ENCODE results near the gene ATRAID.

Gene ATRAID

DNA sequence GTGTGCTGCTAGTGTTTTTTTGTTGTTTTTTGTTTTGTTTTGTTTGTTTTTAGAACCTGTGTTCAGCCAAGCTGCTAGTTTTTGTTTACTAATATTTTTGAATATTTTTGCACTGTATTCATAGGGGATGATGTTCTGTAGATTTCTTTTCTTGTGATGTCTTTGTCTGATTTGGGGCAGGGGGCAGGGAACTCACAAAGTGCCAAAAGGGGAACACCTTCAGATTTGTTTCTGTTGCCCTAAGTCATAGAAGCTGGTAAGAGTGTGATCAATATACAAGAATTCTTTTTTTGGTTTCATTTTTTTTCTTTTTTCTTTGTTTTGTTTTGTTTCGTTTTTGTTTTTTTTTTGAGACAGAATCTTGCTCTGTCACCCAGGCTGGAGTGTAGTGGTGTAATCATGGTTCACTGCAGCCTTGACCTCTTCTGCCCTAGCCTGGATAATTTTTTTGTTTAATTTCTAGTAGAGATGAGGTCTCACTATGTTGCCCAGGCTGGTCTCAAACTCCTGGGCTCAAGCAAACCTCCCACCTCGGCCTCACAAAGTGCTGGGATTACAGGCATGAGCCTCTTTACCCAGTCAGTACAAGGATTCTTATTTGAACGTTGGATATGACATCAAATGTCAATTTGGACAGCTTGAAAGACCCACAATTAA lies 32.4 kb upstream of the ATRAID start:
- no peak overlapping the region for H3K4me3 ChIP-seq (replicated peaks; ENCODE audit: insufficient read depth, low read length)
- DNase-seq (ENCODE audit: low read depth in 1 of 2, low spot score in 1 of 2) = no peak
- TF ChIP-seq POLR2AphosphoS5 (IDR thresholded peaks at IDR 0.05; ENCODE audit: low read depth) = no peak
- TF ChIP-seq, protein P1, sequence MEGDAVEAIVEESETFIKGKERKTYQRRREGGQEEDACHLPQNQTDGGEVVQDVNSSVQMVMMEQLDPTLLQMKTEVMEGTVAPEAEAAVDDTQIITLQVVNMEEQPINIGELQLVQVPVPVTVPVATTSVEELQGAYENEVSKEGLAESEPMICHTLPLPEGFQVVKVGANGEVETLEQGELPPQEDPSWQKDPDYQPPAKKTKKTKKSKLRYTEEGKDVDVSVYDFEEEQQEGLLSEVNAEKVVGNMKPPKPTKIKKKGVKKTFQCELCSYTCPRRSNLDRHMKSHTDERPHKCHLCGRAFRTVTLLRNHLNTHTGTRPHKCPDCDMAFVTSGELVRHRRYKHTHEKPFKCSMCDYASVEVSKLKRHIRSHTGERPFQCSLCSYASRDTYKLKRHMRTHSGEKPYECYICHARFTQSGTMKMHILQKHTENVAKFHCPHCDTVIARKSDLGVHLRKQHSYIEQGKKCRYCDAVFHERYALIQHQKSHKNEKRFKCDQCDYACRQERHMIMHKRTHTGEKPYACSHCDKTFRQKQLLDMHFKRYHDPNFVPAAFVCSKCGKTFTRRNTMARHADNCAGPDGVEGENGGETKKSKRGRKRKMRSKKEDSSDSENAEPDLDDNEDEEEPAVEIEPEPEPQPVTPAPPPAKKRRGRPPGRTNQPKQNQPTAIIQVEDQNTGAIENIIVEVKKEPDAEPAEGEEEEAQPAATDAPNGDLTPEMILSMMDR (IDR thresholded peaks at IDR 0.05; ENCODE audit: insufficient read depth, low read length) = no peak
- H3K27me3 ChIP-seq (ENCODE audit: insufficient read depth, poor library complexity, severe bottlenecking) = no peaks in the 10 kb centered on the region
- no peak overlapping the region for H3K27ac ChIP-seq (replicated peaks)

DNA sequence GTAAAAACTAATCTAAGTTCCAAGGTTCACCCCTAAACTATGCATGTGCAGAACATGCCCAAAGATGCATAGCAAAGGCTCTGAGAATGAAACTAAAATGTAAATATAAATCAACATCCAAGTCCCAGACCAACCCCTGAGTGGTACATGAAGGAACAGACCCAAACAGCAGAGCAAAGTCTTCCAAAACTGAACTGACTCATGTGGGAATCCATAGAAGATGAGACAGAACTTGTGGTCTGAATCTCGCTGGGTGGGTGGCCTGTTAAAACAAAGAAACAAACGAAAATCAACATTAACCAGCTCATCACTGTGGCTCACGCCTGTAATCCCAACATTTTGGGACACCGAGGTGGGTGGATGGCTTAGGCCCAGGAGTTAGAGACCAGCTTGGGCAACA lies 29.5 kb upstream of the ATRAID start:
- H3K27me3 ChIP-seq (ENCODE audit: insufficient read depth, poor library complexity, severe bottlenecking) = no peaks in the 10 kb centered on the region
- DNase-seq (ENCODE audit: low read depth in 1 of 2, low spot score in 1 of 2) = no peak
- TF ChIP-seq GABPA (IDR thresholded peaks at IDR 0.05; ENCODE audit: low read depth) (no peak), SPI1 (IDR thresholded peaks at IDR 0.05; ENCODE audit: borderline replicate concordance, low read depth) (no peak), POLR2AphosphoS5 (IDR thresholded peaks at IDR 0.05; ENCODE audit: low read depth) (no peak)
- TF ChIP-seq, protein P2, sequence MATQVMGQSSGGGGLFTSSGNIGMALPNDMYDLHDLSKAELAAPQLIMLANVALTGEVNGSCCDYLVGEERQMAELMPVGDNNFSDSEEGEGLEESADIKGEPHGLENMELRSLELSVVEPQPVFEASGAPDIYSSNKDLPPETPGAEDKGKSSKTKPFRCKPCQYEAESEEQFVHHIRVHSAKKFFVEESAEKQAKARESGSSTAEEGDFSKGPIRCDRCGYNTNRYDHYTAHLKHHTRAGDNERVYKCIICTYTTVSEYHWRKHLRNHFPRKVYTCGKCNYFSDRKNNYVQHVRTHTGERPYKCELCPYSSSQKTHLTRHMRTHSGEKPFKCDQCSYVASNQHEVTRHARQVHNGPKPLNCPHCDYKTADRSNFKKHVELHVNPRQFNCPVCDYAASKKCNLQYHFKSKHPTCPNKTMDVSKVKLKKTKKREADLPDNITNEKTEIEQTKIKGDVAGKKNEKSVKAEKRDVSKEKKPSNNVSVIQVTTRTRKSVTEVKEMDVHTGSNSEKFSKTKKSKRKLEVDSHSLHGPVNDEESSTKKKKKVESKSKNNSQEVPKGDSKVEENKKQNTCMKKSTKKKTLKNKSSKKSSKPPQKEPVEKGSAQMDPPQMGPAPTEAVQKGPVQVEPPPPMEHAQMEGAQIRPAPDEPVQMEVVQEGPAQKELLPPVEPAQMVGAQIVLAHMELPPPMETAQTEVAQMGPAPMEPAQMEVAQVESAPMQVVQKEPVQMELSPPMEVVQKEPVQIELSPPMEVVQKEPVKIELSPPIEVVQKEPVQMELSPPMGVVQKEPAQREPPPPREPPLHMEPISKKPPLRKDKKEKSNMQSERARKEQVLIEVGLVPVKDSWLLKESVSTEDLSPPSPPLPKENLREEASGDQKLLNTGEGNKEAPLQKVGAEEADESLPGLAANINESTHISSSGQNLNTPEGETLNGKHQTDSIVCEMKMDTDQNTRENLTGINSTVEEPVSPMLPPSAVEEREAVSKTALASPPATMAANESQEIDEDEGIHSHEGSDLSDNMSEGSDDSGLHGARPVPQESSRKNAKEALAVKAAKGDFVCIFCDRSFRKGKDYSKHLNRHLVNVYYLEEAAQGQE (IDR thresholded peaks at IDR 0.05; ENCODE audit: insufficient replicate concordance, low read depth) = no peak
- TF ChIP-seq, protein P1 (IDR thresholded peaks at IDR 0.05; ENCODE audit: insufficient read depth, low read length) = no peak
- H3K4me3 ChIP-seq (replicated peaks; ENCODE audit: insufficient read depth, low read length) = no peak overlapping the region
- no peak overlapping the region for H3K27ac ChIP-seq (replicated peaks)

DNA sequence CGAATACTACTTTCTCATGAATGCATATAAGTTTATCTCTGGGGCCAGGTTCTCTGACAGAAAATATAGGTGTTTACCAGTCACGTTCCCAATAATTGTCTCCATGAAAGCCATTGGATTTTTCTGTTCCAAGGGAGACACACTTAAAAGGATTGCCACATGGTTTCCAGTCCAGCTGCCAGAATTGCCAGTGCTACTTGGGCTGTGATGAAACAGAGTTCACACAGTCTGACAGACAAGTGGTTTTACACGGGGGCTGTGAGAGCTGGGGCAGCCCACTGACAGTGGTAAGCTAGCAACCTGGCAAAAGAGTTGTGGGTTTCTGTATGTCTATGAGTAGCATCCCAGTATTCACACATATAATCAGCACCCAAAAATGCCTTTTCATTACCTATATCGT lies 27.7 kb upstream of the ATRAID start:
- peak in 1 of 2 experiments; percentile 40 for DNase-seq (ENCODE audit: low read depth in 1 of 2, low spot score in 1 of 2)
- H3K27ac ChIP-seq (replicated peaks) = peak overlapping the region; percentile 19; the same call in 1 of the 2 replicates

More for the DNA sequence above, 27.7 kb upstream of the ATRAID start:
- TF ChIP-seq POLR2AphosphoS5 (IDR thresholded peaks at IDR 0.05; ENCODE audit: low read depth) = no peak
- TF ChIP-seq, protein P1 (IDR thresholded peaks at IDR 0.05; ENCODE audit: insufficient read depth, low read length) = no peak
- TF ChIP-seq, protein P2 (IDR thresholded peaks at IDR 0.05; ENCODE audit: insufficient replicate concordance, low read depth) = no peak
- TF ChIP-seq SPI1 (IDR thresholded peaks at IDR 0.05; ENCODE audit: borderline replicate concordance, low read depth) = no peak
- TF ChIP-seq GABPA (IDR thresholded peaks at IDR 0.05; ENCODE audit: low read depth) = no peak
- Histone ChIP-seq H3K4me3 (replicated peaks; ENCODE audit: insufficient read depth, low read length) (no peak overlapping the region), H3K27me3 (ENCODE audit: insufficient read depth, poor library complexity, severe bottlenecking) (no peaks in the 10 kb centered on the region)
